ENCODE data around the gene GDF7. TPM values are rescaled to one million over a fixed set of nuclear protein-coding genes. Genes with fewer than 3 reads are reported as not detected.

Gene GDF7
- total and polyA plus RNA-seq, 10 donors = 0.83 to 3.8 (median 1.9) TPM

DNA sequence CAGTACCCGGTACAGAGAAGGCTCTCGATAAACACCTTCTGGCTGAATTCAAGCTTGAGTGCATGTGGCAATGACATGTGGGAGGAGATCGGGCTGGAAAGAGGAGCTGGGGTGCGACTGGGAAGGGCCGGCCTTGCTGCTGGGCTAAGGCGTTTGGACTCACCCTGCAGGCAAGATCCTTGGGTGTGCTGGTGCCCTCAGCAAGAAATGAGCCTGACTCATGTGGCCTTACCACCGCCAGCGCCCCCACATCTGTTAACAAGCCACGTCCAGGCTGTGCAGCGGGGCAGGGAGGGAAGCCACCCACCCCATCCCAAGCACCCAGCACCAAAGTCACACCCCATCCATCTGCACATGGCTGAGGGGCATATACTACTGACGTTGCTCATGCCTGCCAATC is 17.4 kb upstream of the GDF7 start:
- H3K4me1 ChIP-seq = peaks cover 20 to 44% (median 36%) of the 10 kb centered on the region in 6 donors
- 76 to 91% (median 86%) methylated on average over 11 of the region's 11 CpGs for WGBS, 5 donors
- no peak for TF ChIP-seq CTCF (IDR thresholded peaks at IDR 0.05 in 8 of 11, conservative IDR thresholded peaks at IDR 0.05 in 3 of 11)
- no peak for TF ChIP-seq POLR2A (IDR thresholded peaks at IDR 0.05)
- intact Hi-C loops (cut with DNase I; ENCODE audit: low total_unique reads) = no loop called here
- H3K27me3 ChIP-seq (replicated peaks in 1 of 7) = no peaks in the 10 kb centered on the region
- DNase-seq = peak; percentile 81
- H3K4me3 ChIP-seq = peak overlapping the region in 4 of 8 donors; percentile 65 to 84 (median 70)
- H3K27ac ChIP-seq = no peak overlapping the region
- peaks cover 0 to 27% (median 10%) of the 10 kb centered on the region in 6 donors for H3K36me3 ChIP-seq
- H3K9me3 ChIP-seq = no peaks in the 10 kb centered on the region

GRCh38 chr2:20649976-20650375 is 17.0 kb upstream of the GDF7 start:
- peaks cover 20 to 44% (median 36%) of the 10 kb centered on the region in 6 donors for H3K4me1 ChIP-seq

DNA sequence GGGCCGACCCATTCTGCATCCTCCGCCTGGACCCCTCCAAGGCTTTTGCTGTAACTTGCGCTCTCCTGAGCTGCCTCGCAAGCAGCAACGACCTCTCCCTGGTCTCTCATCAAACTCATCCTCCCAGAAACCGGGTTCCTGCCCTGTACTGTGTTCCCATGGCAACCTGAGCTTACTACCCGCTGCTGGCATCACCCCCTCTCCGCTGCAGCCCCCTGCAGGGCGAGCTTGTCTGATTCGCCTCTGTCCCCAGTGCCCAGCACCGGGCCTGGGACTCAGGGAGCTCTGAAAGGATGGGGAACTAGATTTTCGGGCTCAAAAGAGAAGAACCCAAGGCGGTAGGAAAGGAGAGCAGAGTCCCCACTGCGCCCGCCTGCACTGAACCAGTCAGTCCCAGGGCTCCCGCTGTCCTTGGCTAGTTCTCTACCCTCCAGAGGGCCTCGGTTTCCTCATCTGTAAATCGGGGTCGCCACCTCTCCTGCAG is 16.5 kb upstream of the GDF7 start:
- H3K36me3 ChIP-seq = peaks cover 0 to 18% (median 2%) of the 10 kb centered on the region in 6 donors
- peaks cover 20 to 44% (median 36%) of the 10 kb centered on the region in 6 donors for H3K4me1 ChIP-seq
- intact Hi-C loops (cut with DNase I; ENCODE audit: low total_unique reads) = no loop called here
- H3K9me3 ChIP-seq = no peaks in the 10 kb centered on the region
- WGBS, 5 donors = 10 to 17% (median 11%) methylated on average over 11 to 19 of the region's 19 CpGs
- peak overlapping the region; percentile 65 to 84 (median 75) for H3K4me3 ChIP-seq
- no peaks in the 10 kb centered on the region for H3K27me3 ChIP-seq (replicated peaks in 1 of 7)
- no peak for DNase-seq
- TF ChIP-seq CTCF (IDR thresholded peaks at IDR 0.05 in 8 of 11, conservative IDR thresholded peaks at IDR 0.05 in 3 of 11) = no peak
- TF ChIP-seq POLR2A (IDR thresholded peaks at IDR 0.05) = no peak
- no peak for TF ChIP-seq POLR2AphosphoS5 (IDR thresholded peaks at IDR 0.05)
- peak overlapping the region; percentile 85 to 95 (median 90) for H3K27ac ChIP-seq

More at GRCh38 chr2:20649976-20650375, 17.0 kb upstream of the GDF7 start:
- Histone ChIP-seq H3K27me3 (replicated peaks in 1 of 7) (no peaks in the 10 kb centered on the region), H3K36me3 (peaks cover 0 to 23% (median 7%) of the 10 kb centered on the region in 6 donors), H3K27ac (peak overlapping the region in 2 of 8 donors; percentile 94), H3K9me3 (no peaks in the 10 kb centered on the region), H3K4me3 (peak overlapping the region; percentile 65 to 84 (median 75))
- 69 to 85% (median 72%) methylated on average over 7 of the region's 7 CpGs for WGBS, 5 donors
- no peak for TF ChIP-seq POLR2A (IDR thresholded peaks at IDR 0.05)
- no peak for TF ChIP-seq CTCF (IDR thresholded peaks at IDR 0.05 in 8 of 11, conservative IDR thresholded peaks at IDR 0.05 in 3 of 11)
- no peak for TF ChIP-seq POLR2AphosphoS5 (IDR thresholded peaks at IDR 0.05)
- DNase-seq = no peak
- intact Hi-C loops (cut with DNase I; ENCODE audit: low total_unique reads) = no loop called here

DNA sequence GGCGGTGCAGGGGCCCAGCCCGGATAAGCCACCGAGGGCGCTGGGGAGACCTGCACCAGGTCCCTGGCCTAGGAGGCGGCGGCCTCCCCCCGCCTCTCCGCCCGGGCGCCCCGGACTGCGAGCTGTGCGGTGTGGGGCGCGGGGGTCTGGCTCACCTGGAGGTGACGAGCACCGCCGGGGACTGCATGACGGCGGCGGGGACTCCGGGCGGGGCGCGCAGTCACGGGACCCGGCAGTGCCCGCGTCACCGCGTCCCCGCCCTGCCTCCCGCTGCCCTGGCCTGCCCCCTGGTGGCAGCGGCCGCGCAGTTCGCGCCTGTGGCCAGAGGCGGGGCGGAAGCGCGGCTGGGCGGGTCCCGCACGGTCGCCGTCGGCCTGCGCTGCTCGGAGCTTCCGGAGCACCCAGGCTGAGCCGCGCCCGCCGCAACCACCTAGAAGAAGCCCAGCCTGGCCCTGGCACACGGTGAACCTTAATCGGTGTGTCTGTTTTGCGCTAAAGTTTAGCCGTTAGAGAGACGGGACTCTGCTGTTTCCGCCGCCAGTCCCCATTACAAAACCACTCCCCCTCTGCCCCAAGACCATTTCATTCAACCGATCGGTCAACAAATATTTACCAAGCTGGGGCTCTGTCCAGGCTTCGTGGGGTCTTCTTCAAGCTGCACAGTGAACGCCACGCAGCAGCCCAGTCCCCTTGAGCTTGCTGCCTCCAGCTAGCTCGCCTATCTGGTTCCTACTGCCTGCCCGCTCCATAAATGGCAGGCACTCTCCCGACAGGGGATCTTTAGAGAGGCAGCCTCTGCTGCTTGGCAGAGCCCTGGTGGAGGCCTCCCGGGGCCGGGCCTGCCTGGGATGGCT is 15.8 kb upstream of the GDF7 start, which contains the start of gene HS1BP3:
HS1BP3 (minus strand) TSS at position 222 of the 854 bp plus-strand sequence; CDS start at position 187, 35 bp downstream.
- peaks cover 20 to 44% (median 36%) of the 10 kb centered on the region in 6 donors for H3K4me1 ChIP-seq
- no peaks in the 10 kb centered on the region for H3K27me3 ChIP-seq (replicated peaks in 1 of 7)
- TF ChIP-seq CTCF (IDR thresholded peaks at IDR 0.05 in 8 of 11, conservative IDR thresholded peaks at IDR 0.05 in 3 of 11) = peak; percentile 32 to 100 (median 99)
- TF ChIP-seq POLR2AphosphoS5 (IDR thresholded peaks at IDR 0.05) = peak; percentile 87 to 90 (median 87)
- TF ChIP-seq POLR2A (IDR thresholded peaks at IDR 0.05) = peak in 2 of 3 donors; percentile 17 to 82
- peak within 1 kb of the TSS; percentile 85 to 95 (median 90) for H3K27ac ChIP-seq
- DNase-seq = peak; percentile 99
- H3K36me3 ChIP-seq = peaks cover 0 to 11% (median 0%) of the 10 kb centered on the region in 6 donors
- intact Hi-C loops (cut with DNase I; ENCODE audit: low total_unique reads) = no loop called here
- 1 to 10% (median 1%) methylated on average over 9 to 72 of the region's 72 CpGs for WGBS, 5 donors
- H3K4me3 ChIP-seq = peak within 1 kb of the TSS; percentile 65 to 84 (median 75)
- no peaks in the 10 kb centered on the region for H3K9me3 ChIP-seq
